GM21717 (cell line): Measurements from ENCODE around the gene UBR1.
"Not testable (repeated sequence)": the region's sequence is repeated elsewhere in the genome, so short reads cannot be mapped to it uniquely, and the experiment has no call there.

Source experiments
- ATAC-seq: cut with Tn5 transposase; IDR thresholded peaks from one replicate; pipeline ENCODE4 v1.9.1; 2021; ENCODE audit warnings: mild to moderate bottlenecking, moderate library complexity; ENCODE audit not compliant: unreplicated experiment

Gene UBR1

DNA sequence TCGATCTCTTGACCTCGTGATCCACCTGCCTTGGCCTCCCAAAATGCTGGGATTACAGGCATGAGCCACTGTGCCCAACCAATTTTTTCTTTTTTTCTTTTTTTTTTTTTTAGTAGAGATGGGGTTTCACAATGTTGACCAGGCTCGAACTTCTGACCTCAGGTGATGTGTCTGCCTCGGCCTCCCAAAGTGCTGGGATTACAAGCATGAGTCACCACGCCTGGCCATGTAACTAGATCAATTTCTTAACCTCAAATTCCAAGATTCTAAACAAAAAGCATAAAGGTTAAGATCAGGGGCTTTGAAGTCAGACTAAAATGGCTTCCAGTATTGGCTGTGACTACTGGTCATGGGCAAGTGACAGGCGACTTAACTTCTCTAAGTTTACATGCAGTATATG is 126.7 kb downstream of the UBR1 start:
- ATAC-seq, result not testable (repeated sequence)

- no peak for ATAC-seq
These were observed 131.5 kb downstream of the UBR1 start for GRCh38 chr15:42974202-42974862.

- ATAC-seq, result no peak
These were observed 132.7 kb downstream of the UBR1 start for GRCh38 chr15:42973114-42973513.

DNA sequence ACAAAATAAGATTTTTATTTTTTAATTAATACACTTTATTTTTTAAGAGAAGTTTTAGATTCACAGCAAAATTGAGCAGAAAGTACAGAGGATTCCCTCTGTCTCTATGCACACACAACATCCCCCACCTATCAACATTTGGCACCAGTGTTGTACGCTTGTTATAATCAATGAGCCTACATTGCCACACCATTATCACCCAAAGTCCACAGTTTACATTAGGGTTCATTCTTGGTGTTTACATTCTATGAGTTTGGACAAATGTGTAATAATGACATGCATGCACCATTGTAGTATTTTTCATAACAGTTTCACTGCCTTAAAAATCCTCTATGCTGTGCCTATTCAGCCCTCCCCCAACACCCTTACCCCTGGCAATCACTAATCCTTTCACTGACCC is 134.0 kb downstream of the UBR1 start:
- no peak for ATAC-seq

DNA sequence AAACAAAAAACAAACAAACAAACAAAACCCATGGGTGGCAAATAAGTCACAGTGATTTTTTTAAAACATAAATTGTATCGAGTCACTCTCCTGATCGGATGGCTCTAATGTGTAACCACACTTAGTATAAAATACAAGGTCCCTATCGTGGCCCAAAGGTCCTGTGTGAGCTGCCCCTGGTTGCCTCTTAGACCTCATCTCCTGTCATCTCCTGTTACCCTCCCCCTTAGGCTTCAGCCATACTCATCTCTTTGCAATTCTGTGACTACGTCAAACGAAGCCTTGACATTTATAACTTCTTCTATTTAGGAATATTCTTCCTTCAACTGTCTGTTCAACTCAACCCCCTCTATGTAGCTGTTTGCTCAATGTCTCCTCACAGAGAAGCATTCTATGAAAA is 141.4 kb downstream of the UBR1 start:
- no peak for ATAC-seq

DNA sequence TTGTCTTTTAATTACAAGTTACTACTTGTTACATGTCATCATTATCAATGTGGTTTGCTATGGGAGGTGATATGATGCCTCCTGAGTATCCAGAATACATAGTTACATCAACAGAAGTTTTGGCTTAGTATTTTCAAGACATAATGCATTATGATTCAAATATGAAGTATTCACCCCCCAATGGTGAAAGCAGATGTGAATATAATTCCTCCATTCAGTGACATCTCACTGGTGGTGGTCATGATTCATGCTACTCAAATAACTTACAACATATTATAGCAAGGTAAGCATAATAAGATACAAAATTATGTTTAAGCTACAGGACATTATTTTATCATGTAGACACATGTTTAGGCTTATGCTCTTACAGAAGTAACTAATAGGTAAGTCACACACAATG is 150.3 kb downstream of the UBR1 start:
- ATAC-seq, result no peak

DNA sequence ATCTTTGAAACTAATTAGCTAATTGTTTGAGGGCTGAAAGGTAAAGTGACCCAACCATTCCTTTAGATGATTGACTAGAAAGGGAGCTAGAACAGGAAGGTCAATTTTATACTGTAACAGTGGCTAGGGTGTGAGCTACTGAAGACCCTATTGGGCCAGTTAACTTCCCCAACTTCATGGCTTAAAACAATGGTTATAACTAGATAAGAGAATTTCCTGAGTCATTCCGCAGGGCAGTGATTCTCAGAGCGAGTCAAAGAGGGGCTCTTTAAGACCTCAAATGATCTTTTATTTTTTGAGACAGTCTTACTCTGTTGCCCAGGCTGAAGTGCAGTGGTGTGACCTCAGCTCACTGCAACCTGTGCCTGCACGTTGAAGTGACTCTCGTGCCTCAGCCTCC is 151.5 kb downstream of the UBR1 start:
- no peak for ATAC-seq

- not testable (repeated sequence) for ATAC-seq
These were observed 156.9 kb downstream of the UBR1 start for GRCh38 chr15:42948898-42949297.

- no peak for ATAC-seq
These were observed 165.3 kb downstream of the UBR1 start for GRCh38 chr15:42940527-42940926.

- ATAC-seq, result no peak
These were observed 166.0 kb downstream of the UBR1 start for GRCh38 chr15:42939841-42940240.

GRCh38 chr15:42937143-42937542 is 168.7 kb downstream of the UBR1 start:
- ATAC-seq, result no peak

DNA sequence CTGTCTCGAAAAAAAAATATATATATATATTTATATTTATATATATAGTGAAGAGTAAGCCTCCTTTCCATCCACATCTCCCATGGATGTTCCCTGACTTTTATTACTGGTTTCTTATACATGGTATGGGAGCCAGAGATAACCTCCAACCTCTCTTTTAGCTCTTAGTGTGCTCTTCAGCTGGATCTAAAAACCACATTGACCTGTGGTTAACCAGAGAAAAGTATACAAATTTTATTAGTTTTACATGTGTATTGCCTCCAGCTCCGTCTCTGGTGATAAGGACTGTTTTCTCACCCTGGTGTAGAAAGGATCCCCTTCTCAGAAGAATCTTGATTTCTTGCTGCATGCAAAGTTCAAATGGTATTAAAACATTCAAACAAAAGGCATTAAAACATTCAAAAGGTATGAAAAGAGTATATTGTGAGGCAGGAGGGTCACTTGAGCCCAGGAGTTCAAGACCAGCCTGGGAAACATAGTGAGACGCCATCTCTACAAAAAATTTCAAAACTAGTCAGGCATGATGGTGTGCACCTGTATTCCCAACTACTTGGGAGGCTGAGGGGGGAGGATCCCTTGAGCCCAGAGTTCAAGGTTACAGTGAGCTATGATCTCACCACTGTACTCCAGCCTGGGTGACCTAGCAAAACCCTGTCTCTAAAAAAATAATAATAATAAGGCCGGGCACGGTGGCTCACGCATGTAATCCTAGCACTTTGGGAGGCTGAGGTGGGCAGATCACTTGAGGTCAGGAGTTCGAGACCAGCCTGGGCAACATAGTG is 171.8 kb downstream of the UBR1 start:
- no peak for ATAC-seq

GRCh38 chr15:42932833-42933515 is 172.9 kb downstream of the UBR1 start:
- no peak for ATAC-seq

DNA sequence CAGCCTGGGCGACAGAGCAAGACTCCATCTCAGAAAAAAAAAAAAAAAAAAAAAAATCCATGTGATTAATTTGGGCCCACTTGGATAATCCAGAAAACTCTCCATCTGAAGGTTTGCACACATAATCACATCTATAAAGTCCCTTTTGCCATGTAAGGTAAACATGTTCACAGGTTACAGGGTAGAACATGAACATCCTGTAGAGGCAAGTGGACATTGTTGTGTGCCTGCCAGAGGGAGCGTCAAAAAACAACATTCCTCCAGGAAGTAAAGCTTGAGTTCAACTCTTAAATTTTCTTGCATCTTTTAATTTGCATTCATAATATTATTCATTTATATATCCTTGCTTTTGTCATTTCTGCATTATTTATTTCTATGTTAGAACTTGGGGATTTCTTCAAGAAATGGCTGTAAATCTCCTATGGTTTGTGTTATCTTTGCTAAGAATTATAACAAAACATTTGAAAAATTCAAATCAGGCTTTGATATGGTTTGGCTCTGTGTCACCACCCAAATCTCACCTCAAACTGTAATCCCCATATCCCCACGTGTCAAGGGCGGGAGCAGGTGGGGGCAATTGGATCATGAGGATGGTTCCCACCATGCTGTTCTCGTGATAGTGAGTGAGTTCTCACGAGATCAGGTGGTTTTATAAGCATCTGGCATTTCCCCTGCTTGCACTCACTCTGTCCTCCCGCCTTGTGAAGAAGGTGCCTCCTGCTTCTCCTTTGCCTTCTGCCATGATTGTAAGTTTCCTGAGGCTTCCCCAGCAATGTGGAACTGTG is 173.9 kb downstream of the UBR1 start:
- ATAC-seq, result no peak

- ATAC-seq, result no peak
These were observed 176.5 kb downstream of the UBR1 start for GRCh38 chr15:42929306-42929848.

DNA sequence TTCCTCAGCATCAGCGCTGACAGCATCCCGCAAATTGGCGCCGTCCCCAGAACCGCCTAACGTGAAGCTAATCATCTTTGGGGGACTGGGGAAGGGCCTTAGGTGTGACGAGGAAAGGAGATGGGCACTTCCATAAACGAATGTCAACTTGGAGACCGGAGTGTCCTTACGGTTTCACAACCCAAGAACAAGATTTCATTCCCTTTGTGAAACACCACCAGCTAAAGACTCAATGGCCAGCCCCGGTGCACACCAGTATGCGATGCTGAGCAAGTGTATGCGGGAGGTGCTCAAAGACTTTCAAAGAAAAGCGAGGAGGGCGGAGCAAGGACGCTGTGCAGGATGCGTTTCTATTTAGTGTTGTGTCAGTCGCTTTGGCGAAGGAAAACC is 184.5 kb downstream of the UBR1 start:
- ATAC-seq, result peak; percentile 16

- peak; percentile 82 for ATAC-seq
These were observed 185.1 kb downstream of the UBR1 start, which contains the start of gene TTBK2 for GRCh38 chr15:42920519-42921341. TSS of gene TTBK2 (minus strand) at chr15:42920778. CDS start at chr15:42878617, 42,161 bp downstream.

GRCh38 chr15:42919799-42920518 is 185.9 kb downstream of the UBR1 start:
- peak; percentile 12 for ATAC-seq

- no peak for ATAC-seq
These were observed 186.5 kb downstream of the UBR1 start for GRCh38 chr15:42919308-42919707.
